ENCODE results near the gene KLHL2. TPM values are rescaled to one million over a fixed set of nuclear protein-coding genes. Genes with fewer than 3 reads are reported as not detected.
"Not testable (repeated sequence)": the region's sequence is repeated elsewhere in the genome, so short reads cannot be mapped to it uniquely, and the experiment has no call there.

The KLHL2 gene
- total RNA-seq, 1 donor from 2014 or later, result 17.7 TPM

- DNase-seq (ENCODE audit: low read depth); H3K4me3 ChIP-seq (ENCODE audit: low read depth, low read length); H3K36me3 ChIP-seq (ENCODE audit: control insufficient read depth, insufficient read depth, low read length): not testable (repeated sequence)
Observed at GRCh38 chr4:165244148-165244547, 36.8 kb downstream of the KLHL2 start.

DNA sequence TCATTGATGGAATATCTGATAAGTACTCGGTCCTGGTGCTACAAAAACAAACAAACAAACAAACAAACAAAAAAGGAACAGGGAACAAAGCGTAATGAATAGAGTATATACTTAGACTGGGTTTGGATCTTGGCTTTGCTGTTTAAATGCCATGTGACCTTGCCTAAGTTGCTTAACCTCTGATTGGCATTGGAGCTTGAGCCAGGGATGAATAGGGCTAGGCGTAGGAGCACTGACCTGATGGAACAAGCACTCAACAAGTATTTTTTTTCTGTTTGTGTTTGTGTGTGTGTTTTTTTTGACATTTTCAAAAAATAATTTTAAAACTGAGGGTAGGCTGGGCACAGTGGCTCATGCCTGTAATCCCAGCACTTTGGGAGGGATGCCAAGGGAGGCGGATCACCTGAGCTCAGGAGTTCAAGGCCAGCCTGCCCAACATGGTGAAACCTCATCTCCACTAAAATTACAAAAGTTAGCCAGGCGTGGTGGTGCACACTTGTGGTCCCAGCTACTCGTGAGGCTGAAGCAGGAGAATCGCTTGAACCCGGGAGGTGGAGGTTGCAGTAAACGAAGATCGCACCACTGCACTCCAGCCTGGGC, 37.3 kb downstream of the KLHL2 start:
- not testable (repeated sequence) for DNase-seq (ENCODE audit: low read depth); H3K36me3 ChIP-seq (ENCODE audit: control insufficient read depth, insufficient read depth, low read length)

More at GRCh38 chr4:165244148-165244547, 36.8 kb downstream of the KLHL2 start:
- not testable (repeated sequence) for H3K27me3 ChIP-seq (ENCODE audit: control insufficient read depth, insufficient read depth, low read length)

GRCh38 chr4:165248102-165248501, 40.7 kb downstream of the KLHL2 start:
- TF ChIP-seq, protein P1, sequence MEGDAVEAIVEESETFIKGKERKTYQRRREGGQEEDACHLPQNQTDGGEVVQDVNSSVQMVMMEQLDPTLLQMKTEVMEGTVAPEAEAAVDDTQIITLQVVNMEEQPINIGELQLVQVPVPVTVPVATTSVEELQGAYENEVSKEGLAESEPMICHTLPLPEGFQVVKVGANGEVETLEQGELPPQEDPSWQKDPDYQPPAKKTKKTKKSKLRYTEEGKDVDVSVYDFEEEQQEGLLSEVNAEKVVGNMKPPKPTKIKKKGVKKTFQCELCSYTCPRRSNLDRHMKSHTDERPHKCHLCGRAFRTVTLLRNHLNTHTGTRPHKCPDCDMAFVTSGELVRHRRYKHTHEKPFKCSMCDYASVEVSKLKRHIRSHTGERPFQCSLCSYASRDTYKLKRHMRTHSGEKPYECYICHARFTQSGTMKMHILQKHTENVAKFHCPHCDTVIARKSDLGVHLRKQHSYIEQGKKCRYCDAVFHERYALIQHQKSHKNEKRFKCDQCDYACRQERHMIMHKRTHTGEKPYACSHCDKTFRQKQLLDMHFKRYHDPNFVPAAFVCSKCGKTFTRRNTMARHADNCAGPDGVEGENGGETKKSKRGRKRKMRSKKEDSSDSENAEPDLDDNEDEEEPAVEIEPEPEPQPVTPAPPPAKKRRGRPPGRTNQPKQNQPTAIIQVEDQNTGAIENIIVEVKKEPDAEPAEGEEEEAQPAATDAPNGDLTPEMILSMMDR (IDR thresholded peaks at IDR 0.05; ENCODE audit: insufficient read depth, low read length, poor library complexity, severe bottlenecking), result no peak
- Histone ChIP-seq H3K27me3 (ENCODE audit: control insufficient read depth, insufficient read depth, low read length) (no peaks in the 10 kb centered on the region), H3K36me3 (ENCODE audit: control insufficient read depth, insufficient read depth, low read length) (peaks cover 1% of the 10 kb centered on the region), H3K4me3 (ENCODE audit: low read depth, low read length) (no peak overlapping the region)
- no peak for DNase-seq (ENCODE audit: low read depth)

More for the DNA sequence above, 37.3 kb downstream of the KLHL2 start:
- not testable (repeated sequence) for H3K4me3 ChIP-seq (ENCODE audit: low read depth, low read length); H3K27me3 ChIP-seq (ENCODE audit: control insufficient read depth, insufficient read depth, low read length)

DNA sequence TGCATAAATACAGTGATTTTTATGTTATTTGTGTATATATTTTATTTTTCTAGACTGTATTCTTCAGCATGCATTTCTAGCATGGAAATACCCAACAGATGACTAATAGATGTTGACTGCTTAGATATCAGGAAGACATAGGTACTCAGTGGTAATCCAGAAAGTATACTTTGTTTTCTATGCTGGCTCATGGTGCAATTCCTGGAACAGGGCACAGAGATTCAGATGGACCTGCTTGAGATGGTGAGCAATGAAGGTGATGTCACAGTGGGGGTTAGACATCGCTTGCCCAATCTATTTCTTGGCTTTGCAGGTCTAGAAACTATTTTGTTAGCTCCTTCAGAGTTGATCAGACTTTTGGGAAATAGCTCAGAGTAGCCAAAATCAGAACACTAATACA, 41.5 kb downstream of the KLHL2 start:
- H3K36me3 ChIP-seq (ENCODE audit: control insufficient read depth, insufficient read depth, low read length); H3K4me3 ChIP-seq (ENCODE audit: low read depth, low read length); H3K27me3 ChIP-seq (ENCODE audit: control insufficient read depth, insufficient read depth, low read length); DNase-seq (ENCODE audit: low read depth): not testable (repeated sequence)

DNA sequence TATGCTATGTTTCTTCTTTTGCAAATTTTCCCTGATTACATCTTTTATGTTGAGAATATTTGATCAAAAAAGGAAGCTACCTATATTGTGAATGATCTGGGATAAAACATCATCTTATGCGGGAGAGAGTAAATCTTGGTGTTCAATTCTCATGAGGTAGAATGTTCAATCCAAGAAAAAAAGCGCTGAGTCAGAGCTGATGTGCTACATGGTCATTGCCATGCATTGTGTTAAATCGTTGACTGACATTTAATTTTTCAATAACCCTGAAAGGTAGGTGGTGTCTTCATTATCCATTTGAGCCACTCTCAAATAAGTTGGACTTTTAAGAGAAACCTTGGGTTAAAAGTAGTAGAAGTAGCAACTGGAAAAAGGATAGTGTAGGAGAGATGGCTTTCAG, 47.4 kb downstream of the KLHL2 start:
- H3K36me3 ChIP-seq (ENCODE audit: control insufficient read depth, insufficient read depth, low read length); H3K4me3 ChIP-seq (ENCODE audit: low read depth, low read length); DNase-seq (ENCODE audit: low read depth); H3K27me3 ChIP-seq (ENCODE audit: control insufficient read depth, insufficient read depth, low read length): not testable (repeated sequence)

GRCh38 chr4:165255439-165255838, 48.1 kb downstream of the KLHL2 start:
- not testable (repeated sequence) for H3K36me3 ChIP-seq (ENCODE audit: control insufficient read depth, insufficient read depth, low read length); H3K27me3 ChIP-seq (ENCODE audit: control insufficient read depth, insufficient read depth, low read length); H3K4me3 ChIP-seq (ENCODE audit: low read depth, low read length)
- peak; percentile 25 for DNase-seq (ENCODE audit: low read depth)

DNA sequence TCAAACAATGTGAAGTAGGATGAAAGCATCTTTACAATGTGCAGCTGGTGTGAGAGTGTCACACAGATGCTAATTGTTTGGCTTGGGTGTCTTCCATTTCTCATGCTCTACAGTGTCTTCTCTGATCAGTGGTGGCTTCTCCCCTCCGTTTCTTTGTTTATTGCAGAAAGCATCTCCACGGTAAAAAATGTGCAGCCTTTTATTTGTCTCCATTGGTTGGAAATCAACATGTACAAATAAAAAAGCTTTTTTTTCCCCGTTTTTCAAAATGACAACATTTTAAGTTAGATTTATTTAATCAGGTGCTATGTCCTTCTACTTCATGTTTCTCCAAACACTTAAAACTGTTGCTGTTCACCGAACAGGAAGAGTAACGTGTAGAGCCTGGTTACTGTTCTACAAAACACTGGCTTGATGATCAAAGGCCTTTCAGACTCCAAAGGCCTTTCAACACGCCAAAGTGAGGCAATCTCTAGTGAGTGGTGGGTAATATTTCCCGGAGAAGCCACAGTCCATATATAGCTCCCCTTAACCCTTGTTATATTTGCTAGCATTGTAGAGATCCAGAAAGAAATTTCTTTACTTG, 48.8 kb downstream of the KLHL2 start:
- not testable (repeated sequence) for H3K27me3 ChIP-seq (ENCODE audit: control insufficient read depth, insufficient read depth, low read length); DNase-seq (ENCODE audit: low read depth); H3K36me3 ChIP-seq (ENCODE audit: control insufficient read depth, insufficient read depth, low read length); H3K4me3 ChIP-seq (ENCODE audit: low read depth, low read length)

- not testable (repeated sequence) for H3K36me3 ChIP-seq (ENCODE audit: control insufficient read depth, insufficient read depth, low read length); H3K4me3 ChIP-seq (ENCODE audit: low read depth, low read length); DNase-seq (ENCODE audit: low read depth); H3K27me3 ChIP-seq (ENCODE audit: control insufficient read depth, insufficient read depth, low read length)
Observed at GRCh38 chr4:165259776-165260175, 52.4 kb downstream of the KLHL2 start.

DNA sequence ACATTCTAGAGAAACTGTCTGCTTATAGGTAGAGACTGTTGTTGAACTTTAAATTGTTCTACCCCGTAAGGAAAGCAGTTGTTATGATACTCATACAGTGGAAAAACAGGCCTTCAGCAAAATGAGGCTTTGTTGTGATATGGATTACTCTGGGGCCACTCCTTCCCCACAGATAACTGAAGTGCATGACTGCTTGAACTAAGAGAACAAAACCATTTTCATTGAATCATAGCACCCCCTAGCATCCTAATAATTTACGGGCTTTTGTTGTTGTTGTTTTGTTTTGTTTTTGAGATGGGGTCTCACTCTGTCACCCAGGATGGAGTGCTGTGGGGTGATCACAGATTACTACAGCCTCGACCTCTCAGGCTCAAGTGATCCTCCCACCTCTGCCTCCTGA, 54.9 kb downstream of the KLHL2 start:
- not testable (repeated sequence) for H3K27me3 ChIP-seq (ENCODE audit: control insufficient read depth, insufficient read depth, low read length); DNase-seq (ENCODE audit: low read depth); H3K36me3 ChIP-seq (ENCODE audit: control insufficient read depth, insufficient read depth, low read length)

DNA sequence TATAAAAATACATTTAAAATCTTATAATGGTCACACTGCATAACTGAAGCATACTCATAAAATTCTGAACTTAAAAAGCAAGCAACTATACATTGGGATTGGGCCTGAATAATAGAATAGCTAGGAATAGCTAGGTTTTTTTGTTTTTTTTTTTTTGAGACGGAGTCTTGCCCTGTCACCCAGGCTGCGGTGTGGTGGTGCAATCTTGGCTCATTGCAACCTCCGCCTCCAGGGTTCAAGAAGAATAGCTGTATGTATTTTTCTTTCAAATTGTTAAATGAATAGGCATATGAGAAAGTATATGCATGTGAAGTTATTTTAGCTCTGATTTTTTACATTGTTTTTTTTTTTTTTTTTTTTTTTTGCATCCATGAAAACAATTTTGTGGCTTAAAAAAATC, 56.1 kb downstream of the KLHL2 start:
- DNase-seq (ENCODE audit: low read depth); H3K36me3 ChIP-seq (ENCODE audit: control insufficient read depth, insufficient read depth, low read length); H3K4me3 ChIP-seq (ENCODE audit: low read depth, low read length); H3K27me3 ChIP-seq (ENCODE audit: control insufficient read depth, insufficient read depth, low read length): not testable (repeated sequence)

More for the DNA sequence above, 54.9 kb downstream of the KLHL2 start:
- not testable (repeated sequence) for H3K4me3 ChIP-seq (ENCODE audit: low read depth, low read length)

DNA sequence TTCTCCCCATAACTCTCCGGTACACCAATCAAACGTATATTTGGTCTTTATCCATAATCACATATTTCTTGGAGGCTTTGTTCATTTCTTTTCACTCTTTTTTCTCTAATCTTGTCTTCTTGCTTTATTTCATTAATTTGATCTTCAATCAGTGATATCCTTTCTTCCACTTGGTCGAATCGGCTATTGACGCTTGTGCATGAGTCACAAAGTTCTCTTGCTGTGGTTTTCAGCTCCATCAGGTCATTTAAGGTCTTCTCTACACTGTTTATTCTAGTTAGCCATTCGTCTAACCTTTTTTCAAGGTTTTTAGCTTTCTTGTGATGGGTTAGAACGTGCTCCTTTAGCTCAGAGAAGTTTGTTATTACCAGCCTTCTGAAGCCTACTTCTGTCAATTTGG, 62.6 kb downstream of the KLHL2 start:
- H3K4me3 ChIP-seq (ENCODE audit: low read depth, low read length), result not testable (repeated sequence)
- peak; percentile 19 for DNase-seq (ENCODE audit: low read depth)

GRCh38 chr4:165273443-165273842, 66.1 kb downstream of the KLHL2 start:
- not testable (repeated sequence) for DNase-seq (ENCODE audit: low read depth); H3K36me3 ChIP-seq (ENCODE audit: control insufficient read depth, insufficient read depth, low read length); H3K4me3 ChIP-seq (ENCODE audit: low read depth, low read length); H3K27me3 ChIP-seq (ENCODE audit: control insufficient read depth, insufficient read depth, low read length)

More for the DNA sequence above, 62.6 kb downstream of the KLHL2 start:
- H3K36me3 ChIP-seq (ENCODE audit: control insufficient read depth, insufficient read depth, low read length); H3K27me3 ChIP-seq (ENCODE audit: control insufficient read depth, insufficient read depth, low read length): not testable (repeated sequence)

DNA sequence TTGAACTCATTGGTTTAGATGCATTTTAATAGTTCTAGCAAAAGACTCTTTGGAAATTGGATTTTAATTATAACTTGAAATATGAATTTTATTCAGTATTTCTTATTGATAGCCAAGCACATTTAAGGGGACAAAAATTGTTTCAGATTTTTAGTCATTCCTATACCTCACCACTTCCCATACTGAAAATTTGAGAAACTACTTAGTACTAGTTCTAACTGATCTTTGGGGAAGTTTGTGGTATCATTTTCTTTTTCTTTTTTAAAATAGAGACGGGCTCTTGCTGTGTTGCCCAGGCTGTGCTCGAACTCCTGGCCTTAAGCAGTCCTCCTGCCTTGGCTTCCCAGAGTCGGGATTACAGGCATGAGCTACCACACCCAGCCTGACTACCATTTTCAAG, 68.0 kb downstream of the KLHL2 start:
- H3K4me3 ChIP-seq (ENCODE audit: low read depth, low read length); H3K27me3 ChIP-seq (ENCODE audit: control insufficient read depth, insufficient read depth, low read length); DNase-seq (ENCODE audit: low read depth); H3K36me3 ChIP-seq (ENCODE audit: control insufficient read depth, insufficient read depth, low read length): not testable (repeated sequence)

DNA sequence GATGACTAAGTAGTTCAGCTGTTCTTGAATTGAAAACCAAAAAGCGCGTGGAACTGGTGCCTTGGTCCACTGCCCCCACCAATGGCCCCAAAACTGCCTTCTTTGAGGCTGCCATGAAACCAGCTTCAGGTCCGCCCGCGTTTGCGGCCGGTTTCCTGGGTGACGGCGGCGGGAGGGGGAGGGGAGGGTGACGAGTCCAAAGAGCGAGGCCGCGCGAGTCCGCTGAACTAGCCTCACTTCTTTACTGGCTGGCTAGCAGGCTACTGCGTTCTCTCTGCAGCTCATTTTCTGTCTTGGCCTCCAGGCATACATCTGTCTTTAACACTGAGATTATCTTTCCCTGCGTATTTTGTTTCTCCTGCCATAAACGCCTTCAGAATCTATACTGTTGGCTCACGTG, 72.2 kb downstream of the KLHL2 start:
- H3K4me3 ChIP-seq (ENCODE audit: low read depth, low read length); H3K27me3 ChIP-seq (ENCODE audit: control insufficient read depth, insufficient read depth, low read length); DNase-seq (ENCODE audit: low read depth); H3K36me3 ChIP-seq (ENCODE audit: control insufficient read depth, insufficient read depth, low read length): not testable (repeated sequence)

Measured in kidney epithelial cell (primary cell).